Effector memory CD8-positive, alpha-beta T cell (primary cell): ENCODE data around the gene NT5DC2.
A peak's percentile ranks its signal among the peaks of the same experiment; 100 is the strongest.
"Not testable (repeated sequence)": the region's sequence is repeated elsewhere in the genome, so short reads cannot be mapped to it uniquely, and the experiment has no call there.

ENCODE experiments used
- ATAC-seq: fragments of 150-1000 bp; cut with Tn5 transposase; replicated peaks from 2 replicates; pipeline ENCODE4 v1.10.0; 2021; ENCODE audit warnings: mild to moderate bottlenecking, moderate library complexity
- DNase-seq, 3 experiments: peaks; one replicate each; pipeline ENCODE4 v3.0.0; 2021
- H3K27ac Mint-ChIP-seq, 2 donors: one replicate each; pipeline ENCODE4 v1.8.0; 2022; ENCODE audit warnings: mild to moderate bottlenecking in 2 of 2, mixed read lengths in 2 of 2, moderate library complexity in 2 of 2
- H3K27me3 Mint-ChIP-seq, 2 donors: one replicate each; pipeline ENCODE4 v1.8.0; 2022; ENCODE audit warnings: mixed read lengths in 2 of 2
- H3K36me3 Mint-ChIP-seq: one replicate; pipeline ENCODE4 v1.8.0; 2022; ENCODE audit warnings: mild to moderate bottlenecking, moderate library complexity, mixed read lengths; ENCODE audit not compliant: insufficient read depth
- H3K4me1 Mint-ChIP-seq, 2 donors: one replicate each; pipeline ENCODE4 v1.8.0; 2022; ENCODE audit warnings: low read depth in 2 of 2, mixed read lengths in 2 of 2
- H3K4me3 Mint-ChIP-seq, 2 donors: one replicate each; pipeline ENCODE4 v1.8.0; 2022; ENCODE audit warnings: mild to moderate bottlenecking in 2 of 2, mixed read lengths in 2 of 2, moderate library complexity in 2 of 2
- H3K9me3 Mint-ChIP-seq, 2 donors: one replicate each; pipeline ENCODE4 v1.8.0; 2022; ENCODE audit warnings: mixed read lengths in 2 of 2

NT5DC2 gene

DNA sequence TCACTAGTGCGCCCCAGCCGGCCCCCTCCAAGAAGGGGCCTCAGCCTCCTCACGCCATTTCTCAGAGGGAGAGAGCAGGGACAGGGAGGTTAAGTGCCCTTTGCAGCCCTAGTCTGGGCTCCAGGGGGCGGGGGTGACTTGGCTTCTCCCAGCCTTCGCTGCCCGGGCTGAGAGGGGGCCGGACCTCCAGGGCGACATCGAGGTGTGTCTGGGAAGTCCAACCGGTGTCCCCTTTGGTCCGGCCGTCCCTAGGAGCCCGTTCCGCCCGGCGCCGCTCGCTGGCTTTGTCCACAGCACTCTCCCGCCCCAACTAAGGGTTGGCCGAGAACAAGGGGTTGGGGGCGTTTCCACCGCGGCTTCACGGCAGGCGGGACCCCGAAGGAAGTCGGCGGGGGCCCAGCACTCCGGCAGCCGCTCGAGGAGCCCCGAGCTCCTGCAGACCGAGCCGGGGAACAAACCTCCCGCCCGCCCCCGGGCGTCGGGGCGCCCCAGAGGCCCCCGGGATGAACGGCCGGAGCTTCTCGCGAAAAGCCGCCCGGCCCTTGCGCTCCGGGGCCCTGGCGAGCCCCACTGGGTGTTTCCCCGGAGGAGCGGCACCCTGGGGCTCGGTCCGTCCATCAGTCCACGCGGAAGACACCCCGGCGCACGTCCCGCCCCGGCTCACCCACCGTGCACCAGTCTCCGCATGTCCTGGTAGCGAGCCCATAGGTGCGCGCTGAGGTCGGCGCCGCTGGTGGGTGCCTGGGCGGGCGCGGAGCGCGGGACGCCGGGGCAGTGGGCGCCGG, 627 bp downstream of the NT5DC2 start:
- H3K27ac Mint-ChIP-seq: peak overlapping the region; percentile 62 to 91
- peak overlapping the region; percentile 74 to 86 for H3K4me3 Mint-ChIP-seq
- ATAC-seq (no peak), DNase-seq (peak in 1 of 3 experiments; percentile 21)
- H3K36me3 Mint-ChIP-seq: peaks cover 22% of the 10 kb centered on the region
- no peaks in the 10 kb centered on the region for H3K9me3 Mint-ChIP-seq
- H3K4me1 Mint-ChIP-seq: peaks cover 18 to 36% of the 10 kb centered on the region in 2 donors
- H3K27me3 Mint-ChIP-seq: no peaks in the 10 kb centered on the region

DNA sequence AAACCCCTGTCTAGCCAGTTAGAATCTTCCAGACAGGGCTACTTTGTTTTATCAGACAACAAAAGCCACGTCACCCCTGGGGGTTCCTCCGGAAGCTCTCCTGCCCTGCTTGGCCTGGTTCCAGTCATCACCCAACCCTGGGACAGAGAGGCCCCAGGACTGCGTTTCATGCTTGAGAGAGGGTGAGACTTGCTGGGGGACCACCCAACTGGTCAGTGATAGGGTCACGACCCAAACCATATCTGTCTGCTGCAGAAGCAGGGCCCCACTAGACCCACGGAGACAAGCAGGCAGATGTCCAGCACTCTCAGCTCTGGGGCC, 1.2 kb downstream of the NT5DC2 start:
- H3K27ac Mint-ChIP-seq: peak overlapping the region; percentile 62 to 91
- no peaks in the 10 kb centered on the region for H3K9me3 Mint-ChIP-seq
- no peaks in the 10 kb centered on the region for H3K27me3 Mint-ChIP-seq
- peaks cover 12 to 30% of the 10 kb centered on the region in 2 donors for H3K4me1 Mint-ChIP-seq
- H3K36me3 Mint-ChIP-seq: peaks cover 26% of the 10 kb centered on the region
- ATAC-seq: peak; percentile 4
- peak in 2 of 3 experiments; percentile 45 to 48 for DNase-seq
- peak overlapping the region; percentile 74 to 86 for H3K4me3 Mint-ChIP-seq

DNA sequence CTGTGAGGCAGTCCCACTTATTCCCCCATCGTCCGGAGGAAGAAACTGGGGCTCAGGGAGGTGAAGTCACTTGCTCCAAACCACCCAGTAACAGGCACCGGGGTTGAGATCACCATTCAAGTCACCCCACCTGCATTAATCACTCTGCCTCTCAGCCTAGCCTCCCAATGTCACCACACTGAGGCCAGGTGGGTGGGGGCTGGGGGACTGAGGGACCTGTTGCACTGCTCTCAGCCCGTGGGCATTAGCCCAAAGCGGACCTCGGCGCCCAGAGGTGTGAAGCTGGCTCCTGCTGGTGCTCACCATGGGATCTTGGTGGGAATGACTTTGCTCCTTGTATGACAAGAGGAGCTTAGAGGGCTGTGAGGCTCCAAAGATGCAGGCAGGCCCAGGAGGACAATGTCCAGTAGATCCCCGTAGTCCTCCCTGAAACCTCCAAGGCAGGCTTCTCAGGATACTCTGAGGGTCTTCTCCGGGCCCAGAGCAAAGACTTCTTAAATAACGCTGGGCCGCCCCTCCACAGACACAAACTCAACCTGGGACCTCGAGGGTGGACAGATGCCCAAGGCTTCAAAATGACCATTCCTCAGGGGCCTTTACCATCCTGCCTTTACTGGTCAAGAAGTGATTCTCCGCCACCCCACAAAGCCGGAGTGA, 1.7 kb downstream of the NT5DC2 start:
- peaks cover 9 to 25% of the 10 kb centered on the region in 2 donors for H3K4me1 Mint-ChIP-seq
- H3K9me3 Mint-ChIP-seq: no peaks in the 10 kb centered on the region
- peak overlapping the region; percentile 74 to 86 for H3K4me3 Mint-ChIP-seq
- H3K36me3 Mint-ChIP-seq: peaks cover 28% of the 10 kb centered on the region
- ATAC-seq (no peak), DNase-seq (no peak)
- no peaks in the 10 kb centered on the region for H3K27me3 Mint-ChIP-seq
- H3K27ac Mint-ChIP-seq: peak overlapping the region in 1 of 2 donors; percentile 91

DNA sequence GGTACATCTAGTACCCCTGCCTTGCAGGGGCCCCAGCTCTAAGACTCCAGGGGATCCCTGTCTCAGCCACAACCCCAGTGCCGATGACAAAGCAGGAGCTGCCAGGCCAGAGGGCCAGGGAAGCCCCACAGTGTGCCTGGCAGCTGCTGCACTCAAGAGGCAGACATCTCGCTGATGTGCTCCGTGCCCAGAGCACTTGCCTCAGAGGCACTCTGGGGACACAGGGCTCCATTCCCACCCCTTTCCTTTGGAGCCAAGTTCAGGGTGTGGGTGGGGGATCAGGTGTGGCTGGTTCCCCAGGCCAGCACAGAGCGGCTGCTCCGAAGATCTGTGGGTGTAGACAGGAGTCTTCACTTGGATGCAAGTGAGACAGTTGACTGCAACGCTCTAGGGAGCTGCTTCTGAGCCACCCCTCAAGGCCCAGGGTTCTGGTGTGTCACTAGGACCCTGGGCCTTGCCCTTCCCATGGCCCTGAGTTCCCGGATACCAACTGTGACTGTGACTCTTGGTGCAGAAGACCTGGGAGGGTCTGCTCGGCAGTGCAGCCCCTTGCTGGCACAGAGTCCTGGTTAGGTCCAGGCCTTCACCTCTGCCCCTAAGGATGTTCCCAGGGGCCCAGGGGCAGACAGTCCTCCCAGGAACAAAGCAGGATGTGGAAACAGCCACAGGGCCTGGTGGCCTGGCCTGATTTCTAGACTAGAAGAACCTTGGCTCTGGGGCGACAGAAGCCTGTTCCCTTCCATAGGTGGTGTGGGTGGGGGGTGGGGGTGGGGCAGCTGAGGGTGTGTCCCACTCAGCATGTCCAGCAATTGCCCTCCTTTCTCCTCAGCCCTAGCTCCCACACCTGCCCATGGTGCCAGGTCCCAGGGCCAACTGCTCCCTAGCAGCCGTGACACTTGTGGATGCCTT, 2.5 kb downstream of the NT5DC2 start:
- H3K27me3 Mint-ChIP-seq: no peaks in the 10 kb centered on the region
- H3K27ac Mint-ChIP-seq: peak overlapping the region in 1 of 2 donors; percentile 91
- H3K4me1 Mint-ChIP-seq: peaks cover 5 to 19% of the 10 kb centered on the region in 2 donors
- H3K4me3 Mint-ChIP-seq: no peak overlapping the region
- ATAC-seq (no peak), DNase-seq (no peak)
- peaks cover 21% of the 10 kb centered on the region for H3K36me3 Mint-ChIP-seq
- no peaks in the 10 kb centered on the region for H3K9me3 Mint-ChIP-seq

DNA sequence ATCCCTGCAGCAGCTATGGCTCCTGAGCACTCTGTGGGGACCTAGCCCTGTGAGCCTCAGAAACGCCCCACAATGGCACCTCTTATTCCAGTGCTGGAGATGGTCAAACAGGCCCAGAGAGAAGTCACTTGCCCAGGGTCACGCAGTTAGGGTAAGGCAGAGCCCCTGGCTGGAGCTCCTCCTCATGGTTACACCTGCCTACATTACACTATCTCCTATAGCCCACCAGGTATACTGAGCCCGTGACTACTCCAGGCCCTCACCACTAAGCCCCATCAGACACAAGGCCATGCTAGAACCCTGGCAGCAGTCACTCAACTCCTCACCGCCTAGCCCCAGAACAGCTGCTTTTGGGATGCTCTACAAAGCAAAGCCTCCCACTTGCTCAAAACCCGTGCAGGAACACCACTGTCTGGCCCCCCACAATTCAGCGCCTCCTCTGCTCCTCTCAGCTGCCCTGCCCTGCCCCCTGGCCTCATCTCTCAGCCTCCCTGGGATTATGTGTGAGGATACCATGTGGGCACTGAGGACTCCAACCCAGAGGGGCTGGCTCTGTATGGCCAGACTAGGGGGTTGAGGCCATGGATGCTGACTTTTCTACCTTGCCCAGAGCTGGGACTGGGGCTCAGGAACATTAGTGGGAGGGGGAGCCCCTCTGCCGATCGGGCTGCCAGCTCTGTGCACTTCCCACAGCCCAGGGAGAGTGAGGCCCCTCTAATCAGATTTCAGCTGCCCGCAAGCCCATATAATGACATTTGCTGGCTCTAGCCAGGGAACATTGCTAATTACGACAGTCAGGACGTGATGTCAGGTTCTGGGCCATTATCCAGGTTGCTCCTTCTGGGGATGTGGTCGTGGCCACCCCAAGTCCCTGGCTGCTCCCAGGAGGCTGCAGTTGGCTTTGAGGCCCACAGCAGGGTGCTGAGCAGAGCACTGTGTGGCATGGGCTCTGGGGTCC, 4.0 kb downstream of the NT5DC2 start:
- Mint-ChIP-seq H3K4me3 (no peak overlapping the region), H3K9me3 (no peaks in the 10 kb centered on the region), H3K27ac (no peak overlapping the region), H3K27me3 (no peaks in the 10 kb centered on the region), H3K4me1 (peaks cover 0 to 9% of the 10 kb centered on the region in 2 donors), H3K36me3 (peaks cover 20% of the 10 kb centered on the region)
- ATAC-seq: no peak
- DNase-seq: no peak

DNA sequence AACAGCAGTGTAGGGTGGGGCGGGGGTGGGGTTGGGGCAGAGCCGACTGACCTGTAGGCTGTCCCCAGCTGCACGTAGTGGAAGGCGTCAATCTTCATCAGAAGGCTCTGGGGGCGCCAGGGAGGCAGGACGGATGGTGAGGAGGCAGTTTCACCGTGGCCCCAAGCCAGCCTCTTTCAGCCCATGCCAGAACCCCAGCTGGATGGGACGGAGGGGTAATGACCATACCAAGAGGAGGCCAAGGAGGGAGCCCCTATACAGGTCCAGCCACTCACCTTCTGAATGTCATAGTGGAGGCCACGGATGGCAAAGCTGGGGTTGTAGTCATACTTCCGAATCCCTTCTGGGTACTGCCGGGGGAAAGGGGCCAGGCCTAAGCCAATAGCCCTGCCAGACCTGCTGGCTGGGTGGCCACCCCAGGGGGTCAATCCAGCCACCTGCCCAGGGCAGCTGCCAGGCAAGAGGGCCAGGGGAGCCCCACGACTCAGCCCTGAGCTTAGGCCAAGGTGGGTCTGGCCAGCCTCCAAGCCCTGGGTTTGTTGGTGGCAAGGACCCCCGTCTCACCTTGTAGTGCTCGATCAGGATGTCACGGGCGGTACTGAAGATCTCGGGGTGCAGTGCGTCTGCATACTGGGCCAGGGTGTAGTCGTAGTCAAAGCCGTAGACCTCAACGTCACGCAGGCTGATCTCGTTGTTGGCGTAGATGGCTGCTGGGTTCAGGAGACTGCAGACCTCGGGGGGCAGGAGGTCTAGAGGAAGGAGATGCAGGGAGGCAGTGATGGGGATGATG, 4.9 kb downstream of the NT5DC2 start:
- no peak for DNase-seq

DNA sequence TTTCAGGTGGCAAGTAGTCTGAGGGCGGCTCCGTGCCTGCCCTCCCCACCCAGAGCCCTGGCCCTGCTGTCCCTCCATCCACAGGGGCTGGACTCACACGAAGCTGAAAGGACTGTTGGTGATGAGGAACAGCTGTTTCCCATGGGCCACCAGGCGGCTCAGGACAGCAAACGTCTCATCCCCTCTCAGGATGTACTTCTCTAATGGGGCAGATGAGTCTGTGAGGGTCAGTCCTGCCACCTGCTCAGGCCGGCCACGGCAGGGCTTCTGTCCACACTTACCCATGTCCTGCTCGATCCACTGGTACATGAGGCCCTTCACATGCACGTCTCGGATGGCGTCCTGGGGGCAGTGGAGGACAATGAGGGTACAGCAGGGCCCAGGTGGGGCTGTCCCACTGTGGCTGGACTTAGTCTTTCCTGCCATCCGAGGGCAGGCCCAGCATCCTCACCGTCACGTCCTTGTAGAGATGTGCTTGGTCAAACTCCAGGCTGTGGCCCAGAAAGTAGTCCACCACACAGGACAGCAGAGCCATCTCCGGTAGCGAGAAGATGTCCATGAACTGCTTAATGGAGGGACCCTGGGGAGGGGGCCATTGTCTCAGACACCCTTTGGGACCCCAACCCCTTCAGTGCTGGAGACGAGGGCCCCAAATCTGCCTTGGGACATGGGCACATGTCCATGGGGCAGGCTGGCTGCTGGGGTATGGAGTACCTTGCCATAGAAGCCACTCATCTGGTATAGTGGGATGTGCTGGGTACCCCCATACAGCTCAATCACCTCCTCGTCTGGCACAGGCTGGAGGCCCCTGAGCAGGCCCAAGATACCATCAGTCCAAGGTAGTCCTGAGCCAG, 5.7 kb downstream of the NT5DC2 start:
- Mint-ChIP-seq H3K36me3 (peaks cover 17% of the 10 kb centered on the region), H3K27ac (no peak overlapping the region)

More for the DNA sequence above, 4.9 kb downstream of the NT5DC2 start:
- no peaks in the 10 kb centered on the region for H3K27me3 Mint-ChIP-seq
- H3K4me3 Mint-ChIP-seq: no peak overlapping the region
- H3K9me3 Mint-ChIP-seq: no peaks in the 10 kb centered on the region
- peaks cover 0 to 7% of the 10 kb centered on the region in 2 donors for H3K4me1 Mint-ChIP-seq
- H3K36me3 Mint-ChIP-seq: peaks cover 17% of the 10 kb centered on the region
- H3K27ac Mint-ChIP-seq: no peak overlapping the region
- no peak for ATAC-seq

DNA sequence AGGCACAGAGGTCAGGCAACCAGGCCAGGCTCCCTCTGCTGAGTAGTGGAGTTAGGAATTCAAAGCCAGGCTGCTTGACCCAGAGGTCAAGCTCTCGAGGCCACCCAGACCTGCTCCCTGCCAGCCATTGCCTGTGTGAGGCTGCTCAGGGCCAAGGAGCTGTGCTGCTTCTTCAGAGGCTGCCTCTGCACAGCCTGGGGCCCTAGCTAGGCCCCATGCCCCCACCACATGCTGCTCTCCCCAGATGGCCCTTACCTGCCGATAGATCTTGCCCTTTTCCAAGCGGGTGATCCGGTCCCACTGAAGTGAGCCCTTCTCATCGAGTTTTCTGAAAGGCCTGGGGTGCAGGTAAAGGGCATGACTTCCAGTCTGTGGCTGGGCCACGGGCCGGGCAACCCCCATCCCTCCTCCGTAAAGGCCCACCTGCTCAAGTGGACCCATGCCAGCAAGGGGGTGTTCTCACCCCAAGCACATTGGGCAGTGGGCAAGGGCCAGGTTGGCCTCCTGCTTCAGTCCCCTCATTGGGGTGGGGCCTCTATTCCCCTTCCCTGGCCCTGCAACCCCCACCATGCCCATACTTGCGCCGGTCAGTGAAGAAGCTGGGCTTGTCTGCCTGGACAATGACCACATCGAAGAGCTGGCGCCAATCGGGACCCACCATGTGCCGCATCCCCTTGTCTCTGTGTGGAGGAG, 6.5 kb downstream of the NT5DC2 start:
- no peaks in the 10 kb centered on the region for H3K27me3 Mint-ChIP-seq
- H3K4me1 Mint-ChIP-seq: peaks cover 0 to 1% of the 10 kb centered on the region in 2 donors

More for the DNA sequence above, 5.7 kb downstream of the NT5DC2 start:
- no peaks in the 10 kb centered on the region for H3K9me3 Mint-ChIP-seq
- DNase-seq (no peak), ATAC-seq (no peak)
- peaks cover 0 to 7% of the 10 kb centered on the region in 2 donors for H3K4me1 Mint-ChIP-seq
- H3K4me3 Mint-ChIP-seq: no peak overlapping the region
- no peaks in the 10 kb centered on the region for H3K27me3 Mint-ChIP-seq

DNA sequence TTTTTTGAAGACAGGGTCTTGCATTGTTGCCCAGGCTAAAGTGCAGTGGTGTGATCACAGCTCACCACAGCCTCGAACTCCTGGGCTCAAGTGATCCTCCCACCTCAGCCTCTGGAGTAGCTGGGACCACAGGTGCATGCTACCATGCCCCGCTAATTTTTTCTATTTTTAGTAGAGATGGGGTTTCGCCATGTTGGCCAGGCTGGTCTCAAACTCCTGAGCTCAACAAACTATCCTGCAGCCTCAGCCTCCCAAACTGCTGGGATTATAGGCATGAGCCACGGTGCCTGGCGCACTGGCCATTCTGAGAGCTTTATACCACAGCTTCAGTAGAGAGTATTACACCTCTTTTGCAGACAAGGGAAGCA, 7.0 kb downstream of the NT5DC2 start:
- H3K27ac Mint-ChIP-seq, ATAC-seq: not testable (repeated sequence)

More for the DNA sequence above, 6.5 kb downstream of the NT5DC2 start:
- no peak overlapping the region for H3K27ac Mint-ChIP-seq
- no peaks in the 10 kb centered on the region for H3K9me3 Mint-ChIP-seq
- H3K36me3 Mint-ChIP-seq: peaks cover 11% of the 10 kb centered on the region
- DNase-seq (no peak), ATAC-seq (no peak)
- no peak overlapping the region for H3K4me3 Mint-ChIP-seq

DNA sequence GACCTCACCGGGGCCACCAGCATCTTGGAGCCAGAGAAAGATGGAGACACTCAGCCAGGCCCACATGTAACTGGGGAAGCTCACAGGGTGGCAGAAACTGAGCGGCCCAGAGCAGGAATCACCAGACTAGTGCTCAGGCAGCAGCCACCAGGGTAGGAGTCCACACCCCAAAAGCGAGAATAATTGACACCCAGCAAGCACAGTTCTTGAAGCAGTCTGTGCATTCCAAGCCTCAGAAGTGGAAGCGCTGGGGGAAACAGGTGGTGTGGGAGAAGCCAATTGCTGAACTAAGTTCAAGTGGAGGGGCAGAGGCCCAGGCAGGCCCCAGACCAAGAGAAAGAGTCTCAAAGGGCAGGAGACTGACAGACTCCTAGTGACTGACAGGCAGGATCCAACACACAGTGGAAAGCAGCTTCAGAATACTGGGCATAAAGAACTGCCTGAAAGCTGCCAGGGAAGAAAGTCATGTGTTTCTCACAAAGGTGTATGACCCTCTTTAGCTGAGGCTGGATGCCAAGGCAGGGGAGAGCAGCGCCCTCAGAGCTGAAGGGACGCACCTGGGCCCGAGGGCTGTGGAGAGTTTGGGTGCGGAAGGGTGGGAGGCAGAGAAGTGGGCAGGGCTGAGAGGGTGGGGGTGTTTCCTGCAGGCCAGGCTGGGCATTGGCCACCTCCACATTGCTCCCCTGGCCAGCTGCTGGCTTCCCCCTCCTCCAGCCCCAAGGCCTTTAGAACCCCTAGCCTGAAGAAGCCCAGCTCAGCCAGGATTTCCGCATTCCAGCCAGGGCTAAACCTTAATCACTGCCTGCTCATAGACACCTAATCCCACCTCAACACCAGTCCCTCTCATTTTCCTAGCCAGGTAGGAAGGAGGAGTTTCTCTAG, 7.7 kb downstream of the NT5DC2 start:
- no peaks in the 10 kb centered on the region for H3K9me3 Mint-ChIP-seq
- H3K27me3 Mint-ChIP-seq: no peaks in the 10 kb centered on the region
- no peak for DNase-seq
- peak overlapping the region in 1 of 2 donors; percentile 32 for H3K27ac Mint-ChIP-seq
- H3K4me3 Mint-ChIP-seq: no peak overlapping the region
- ATAC-seq: no peak
- H3K4me1 Mint-ChIP-seq: no peaks in the 10 kb centered on the region
- peaks cover 7% of the 10 kb centered on the region for H3K36me3 Mint-ChIP-seq

More for the DNA sequence above, 7.0 kb downstream of the NT5DC2 start:
- not testable (repeated sequence) for H3K4me3 Mint-ChIP-seq, H3K36me3 Mint-ChIP-seq, H3K4me1 Mint-ChIP-seq, H3K27me3 Mint-ChIP-seq, DNase-seq, H3K9me3 Mint-ChIP-seq
